Right cardiac atrium (tissue), 5 donors: ENCODE measurements around the gene RADIL. TPM values are rescaled to one million over a fixed set of nuclear protein-coding genes. Genes with fewer than 3 reads are reported as not detected.

ENCODE experiments used
- ATAC-seq, 2 donors: fragments of 200-7000 bp; cut with Tn5 transposase; one replicate each; pipeline versions ENCODE4 v1.8.0 to v1.9.1; 2020; ENCODE audit warnings: moderate library complexity in 2 of 2, mild to moderate bottlenecking in 1 of 2
- DNase-seq, 3 donors: peaks; one replicate each; pipeline ENCODE4 v3.0.0-alpha.2; 2020
- H3K27ac ChIP-seq: one replicate; pipeline ENCODE4 v1.5.1; 2013; ENCODE audit warnings: mild to moderate bottlenecking, low read length, control low read depth, moderate library complexity
- H3K27me3 ChIP-seq: one replicate; pipeline ENCODE4 v1.6.1; 2013; ENCODE audit not compliant: control insufficient read depth, insufficient read depth
- H3K4me1 ChIP-seq: one replicate; pipeline ENCODE4 v1.6.1; 2013; ENCODE audit warnings: low read length; ENCODE audit not compliant: control insufficient read depth, insufficient read depth
- H3K4me3 ChIP-seq: one replicate; pipeline ENCODE4 v1.5.1; 2013; ENCODE audit warnings: low read length, control low read depth
- H3K9me3 ChIP-seq: one replicate; pipeline ENCODE4 v1.6.1; 2013; ENCODE audit warnings: low read length; ENCODE audit not compliant: control insufficient read depth
- WGBS: extraction: QIAGEN DNeasy Blood & Tissue Kit; methylation state at CpG from one replicate; pipeline ENCODE4 v1.1.7; 2013; 5-methylcytosine and 5-hydroxymethylcytosine counted together
- intact Hi-C, 4 donors: fragments of 100-400 bp; cut with DNase I; formaldehyde crosslinking; loops; one replicate each; pipeline versions ENCODE4 v1.11.0 to v1.14.0; 2022 to 2023
- polyA plus RNA-seq: library from polyadenylated mRNA; stranded (reverse); fragments of 200-250 nt; gene quantifications from one replicate; pipeline ENCODE4 v1.2.3, GENCODE V29; 2013
- total RNA-seq, 4 donors: library from RNA; stranded (reverse); fragmentation: NEBNext Ultra II Directional; extraction: Animal tissue kit (Norgen Biotek cat#: 25700); gene quantifications; one replicate each; pipeline ENCODE4 v1.2.1, GENCODE V29; 2021
- donor health status: healthy with polysubstance abuse.
- donor health status: DM: no; HTN: yes; CAD: no.
- donor health status: DM: no; HTN: no; CAD: no.
- donor health status: DM: no; HTN: yes; CAD: no; lungs with severe emphysema.
- donor health status: DM: yes; HTN: yes; CAD: no.

RADIL gene
- total and polyA plus RNA-seq, 5 donors, result 4.7 to 12.0 (median 8.6) TPM

DNA sequence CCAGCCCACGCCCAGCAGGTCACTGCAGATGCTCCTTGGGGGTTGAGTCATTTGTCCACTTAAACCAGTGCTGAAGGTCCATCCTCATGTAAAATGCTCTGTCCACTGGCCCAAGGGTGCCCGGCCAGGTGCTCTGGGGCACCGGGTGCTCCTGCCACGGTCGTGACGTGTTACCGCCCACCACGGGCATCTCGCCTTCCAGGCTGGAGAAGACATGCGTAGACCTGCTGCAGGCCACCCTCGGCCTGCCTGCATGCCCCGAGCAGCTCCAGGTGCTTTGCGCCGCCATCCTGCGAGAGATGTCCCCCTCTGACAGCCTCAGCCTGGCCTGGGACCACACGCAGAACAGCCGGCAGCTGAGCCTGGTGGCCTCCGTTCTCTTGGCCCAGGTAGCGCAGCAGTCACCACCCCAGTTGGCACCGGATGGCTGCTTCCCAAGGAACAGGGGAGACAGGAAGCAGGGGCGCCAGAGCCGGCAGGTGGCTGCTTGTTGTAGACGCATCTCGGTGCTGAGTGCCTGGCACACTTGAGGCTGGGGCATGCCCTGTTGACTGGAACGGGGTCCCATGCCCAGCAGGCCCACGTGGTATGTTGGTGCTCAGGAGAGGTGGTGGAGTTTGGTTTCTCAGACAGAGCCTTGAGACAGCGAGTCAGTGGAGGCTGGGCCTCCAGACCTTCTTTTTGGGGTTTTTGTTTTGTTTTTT, 102.0 kb downstream of the RADIL start:
- Histone ChIP-seq H3K4me1 (peaks cover 2% of the 10 kb centered on the region), H3K27ac (no peak overlapping the region), H3K9me3 (no peaks in the 10 kb centered on the region), H3K4me3 (no peak overlapping the region), H3K27me3 (no peaks in the 10 kb centered on the region)
- intact Hi-C loops, result no loop called here
- peak in 2 of 3 donors; percentile 52 to 61 for DNase-seq
- ATAC-seq, result no peak
- WGBS, result 94% methylated on average over 27 of the region's 27 CpGs

DNA sequence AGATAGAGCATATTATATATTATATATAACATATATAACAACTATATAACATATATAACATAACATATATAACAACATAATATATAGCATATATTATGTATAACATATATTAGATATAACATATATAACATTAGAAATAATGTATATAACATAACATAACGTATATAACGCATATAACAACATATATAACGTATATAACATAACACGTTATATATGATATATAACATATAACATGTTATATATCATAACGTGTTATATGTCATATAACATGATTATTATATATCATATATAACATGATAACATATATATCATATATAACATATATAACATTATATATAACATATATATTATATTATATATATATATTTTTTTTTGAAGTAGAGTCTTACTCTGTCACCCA, 104.4 kb downstream of the RADIL start:
- H3K4me3 ChIP-seq, result no peak overlapping the region
- no peak for ATAC-seq
- WGBS, result 87% methylated on average over 5 of the region's 5 CpGs
- H3K9me3 ChIP-seq, result no peaks in the 10 kb centered on the region
- no peak for DNase-seq
- no peaks in the 10 kb centered on the region for H3K27me3 ChIP-seq
- H3K4me1 ChIP-seq, result peaks cover 4% of the 10 kb centered on the region
- no peak overlapping the region for H3K27ac ChIP-seq
- intact Hi-C loops, result no loop called here

DNA sequence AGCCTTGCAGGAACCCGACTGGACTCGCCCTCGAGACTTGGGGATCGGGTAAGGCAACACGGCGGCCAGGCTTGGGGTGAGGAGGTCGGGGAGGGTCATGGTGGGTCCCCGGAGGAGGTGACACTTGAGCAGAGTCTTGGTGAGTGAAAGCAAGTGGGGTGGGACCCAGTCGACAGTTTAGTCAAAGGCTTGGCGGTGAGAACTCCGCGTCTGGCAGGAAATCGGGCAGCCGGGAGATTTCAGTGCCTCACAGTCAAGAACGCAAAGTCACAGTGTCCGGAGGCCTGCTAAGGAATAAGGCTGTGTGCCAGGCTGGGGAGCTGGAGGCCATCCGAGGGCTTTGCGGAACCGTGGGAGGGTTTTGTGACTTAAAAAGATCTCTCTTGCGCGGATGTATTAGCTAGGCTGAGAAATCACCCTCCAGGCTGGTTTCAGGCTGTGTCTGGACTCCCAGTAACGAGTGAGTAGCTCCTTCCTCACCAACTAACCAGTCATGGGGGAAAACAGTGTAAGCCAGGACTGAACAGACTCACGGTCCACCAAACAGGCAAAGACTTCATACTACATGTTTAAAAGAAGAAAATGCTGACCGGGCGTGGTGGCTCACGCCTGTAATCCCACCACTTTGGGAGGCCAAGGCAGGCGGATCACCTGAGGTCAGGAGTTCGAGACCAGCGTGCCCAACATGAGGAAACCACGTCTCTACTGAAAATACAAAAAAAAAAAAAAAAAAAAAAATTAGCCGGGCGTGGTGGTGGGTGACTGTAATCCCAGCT, 107.5 kb downstream of the RADIL start:
- Histone ChIP-seq H3K27ac (peak overlapping the region; percentile 79), H3K9me3 (no peaks in the 10 kb centered on the region), H3K4me3 (peak overlapping the region; percentile 63), H3K4me1 (peaks cover 6% of the 10 kb centered on the region), H3K27me3 (no peaks in the 10 kb centered on the region)
- DNase-seq (peak in 1 of 3 donors; percentile 37), ATAC-seq (peak; percentile 30 to 48)
- intact Hi-C loops, result no loop called here
- 23% methylated on average over 32 of the region's 32 CpGs for WGBS

DNA sequence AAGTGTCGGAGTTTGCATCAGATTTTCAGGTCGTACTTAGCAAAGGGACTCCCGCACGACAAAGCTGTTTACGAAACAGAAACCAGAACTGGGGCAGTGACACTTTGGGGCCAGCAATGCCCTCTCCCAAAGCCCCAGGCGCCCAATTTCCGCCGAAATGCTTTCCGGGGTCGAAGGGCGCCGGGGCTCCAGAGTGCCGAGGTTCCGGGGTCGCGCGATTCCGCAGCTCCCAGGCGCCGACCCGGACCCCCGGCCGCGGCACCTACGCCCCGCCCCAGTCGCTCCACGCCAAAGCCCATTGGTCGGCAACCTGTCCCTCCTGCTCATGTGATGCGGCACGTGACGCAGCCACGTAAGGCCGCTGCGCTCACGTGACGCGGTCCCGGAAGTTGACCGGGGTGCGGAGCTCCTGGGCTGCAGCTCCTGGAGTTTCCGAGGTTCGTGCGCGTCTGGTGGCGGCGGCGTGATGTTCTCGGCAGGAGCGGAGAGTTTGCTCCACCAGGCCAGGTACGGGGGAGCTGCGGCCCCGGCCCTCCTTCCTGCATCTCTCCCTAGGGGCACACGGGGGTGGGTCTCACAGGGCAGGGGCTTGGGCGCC, 108.2 kb downstream of the RADIL start, which contains the start of gene AP5Z1:
Gene AP5Z1, plus strand, starts transcription at position 374 of the 598 bp plus-strand sequence. Its CDS starts 93 bp downstream, at position 467.
- Histone ChIP-seq H3K27me3 (no peaks in the 10 kb centered on the region), H3K4me3 (peak within 1 kb of the TSS; percentile 63), H3K27ac (peak within 1 kb of the TSS; percentile 86), H3K9me3 (no peaks in the 10 kb centered on the region), H3K4me1 (peaks cover 6% of the 10 kb centered on the region)
- DNase-seq (peak; percentile 98 to 99 (median 99)), ATAC-seq (peak; percentile 97 to 98)
- intact Hi-C loops, result no loop called here
- under 1% methylated on average over 55 of the region's 55 CpGs for WGBS

DNA sequence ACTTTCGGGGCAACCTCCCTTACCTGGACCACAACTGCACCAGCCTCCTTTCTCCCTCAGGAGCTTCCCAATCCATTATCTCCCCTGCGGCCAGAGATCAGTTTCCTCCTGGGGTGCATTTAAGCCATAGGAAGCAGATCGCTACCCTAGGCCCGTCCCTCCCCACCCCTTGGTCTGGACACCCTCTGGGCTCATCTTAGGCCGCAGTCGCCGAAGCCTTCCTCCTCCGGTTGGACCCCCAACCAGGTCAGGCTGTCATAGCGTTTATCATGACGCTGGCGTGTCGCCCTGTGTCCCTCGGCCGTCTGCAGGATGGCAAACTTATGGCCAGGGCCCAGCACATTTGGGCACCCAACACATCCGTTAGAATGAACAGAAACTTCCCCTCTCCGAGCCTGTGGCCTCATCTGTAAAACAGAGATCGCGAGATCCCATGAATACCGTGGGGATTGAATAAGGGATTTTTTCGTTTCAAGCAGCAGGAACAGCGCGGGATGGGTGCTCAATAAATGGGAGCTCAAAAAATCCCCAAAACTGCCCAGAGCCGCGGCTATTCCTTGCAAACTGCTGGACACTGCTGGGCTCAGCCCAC, 108.8 kb downstream of the RADIL start:
- WGBS, result 8% methylated on average over 24 of the region's 24 CpGs
- Histone ChIP-seq H3K9me3 (no peaks in the 10 kb centered on the region), H3K4me3 (peak overlapping the region; percentile 63), H3K27me3 (no peaks in the 10 kb centered on the region), H3K27ac (peak overlapping the region; percentile 86), H3K4me1 (peaks cover 6% of the 10 kb centered on the region)
- ATAC-seq (peak; percentile 32 to 40), DNase-seq (peak in 2 of 3 donors; percentile 74 to 78)
- intact Hi-C loops, result no loop called here

DNA sequence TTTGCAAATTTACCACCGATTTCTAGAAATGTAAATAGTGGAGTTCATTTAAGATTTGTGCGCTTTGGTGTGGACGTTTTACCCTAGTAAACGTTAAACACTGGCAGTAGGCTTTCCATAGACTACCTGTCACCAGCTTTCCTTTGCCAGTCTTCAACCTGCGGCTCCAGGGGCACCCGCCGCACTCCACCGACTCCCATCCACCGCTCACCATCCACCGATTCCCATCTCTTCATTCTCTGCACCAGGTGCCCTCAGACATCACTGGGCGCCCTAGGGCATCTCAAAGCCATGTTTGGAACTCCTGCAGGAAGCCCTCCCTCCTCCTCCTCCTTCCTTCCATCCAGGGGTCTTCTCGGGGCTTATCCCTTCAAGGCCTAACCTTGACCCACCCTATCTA, 109.5 kb downstream of the RADIL start:
- intact Hi-C loops, result no loop called here
- DNase-seq (peak in 2 of 3 donors; percentile 40 to 47), ATAC-seq (no peak)
- Histone ChIP-seq H3K9me3 (no peaks in the 10 kb centered on the region), H3K4me3 (no peak overlapping the region), H3K27me3 (no peaks in the 10 kb centered on the region), H3K27ac (no peak overlapping the region), H3K4me1 (peaks cover 6% of the 10 kb centered on the region)
- 85% methylated on average over 12 of the region's 12 CpGs for WGBS

DNA sequence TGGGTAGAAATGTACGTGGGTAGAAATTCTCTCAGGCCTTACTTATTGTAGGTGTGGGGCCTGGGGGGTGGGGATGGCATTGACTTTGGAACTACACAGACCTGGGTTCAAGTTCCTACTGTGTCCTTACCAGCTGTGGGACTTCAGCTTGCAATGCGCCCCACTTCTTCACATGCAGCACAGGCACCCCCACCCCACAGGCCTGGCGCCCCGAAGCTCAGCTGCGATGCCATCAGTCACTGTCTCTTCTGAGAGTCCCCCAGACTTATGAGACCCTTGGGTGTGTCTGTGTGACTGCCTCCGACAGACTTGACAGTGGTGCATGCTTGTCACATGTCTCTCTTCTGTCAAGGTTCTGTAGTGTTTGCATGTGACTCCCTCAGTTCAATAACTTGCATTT, 111.2 kb downstream of the RADIL start:
- H3K4me3 ChIP-seq, result no peak overlapping the region
- intact Hi-C loops, result no loop called here
- H3K27ac ChIP-seq, result no peak overlapping the region
- 95% methylated on average over 6 of the region's 6 CpGs for WGBS
- ATAC-seq, result no peak
- DNase-seq, result peak in 2 of 3 donors; percentile 30
- H3K9me3 ChIP-seq, result no peaks in the 10 kb centered on the region
- H3K27me3 ChIP-seq, result no peaks in the 10 kb centered on the region
- peaks cover 6% of the 10 kb centered on the region for H3K4me1 ChIP-seq

DNA sequence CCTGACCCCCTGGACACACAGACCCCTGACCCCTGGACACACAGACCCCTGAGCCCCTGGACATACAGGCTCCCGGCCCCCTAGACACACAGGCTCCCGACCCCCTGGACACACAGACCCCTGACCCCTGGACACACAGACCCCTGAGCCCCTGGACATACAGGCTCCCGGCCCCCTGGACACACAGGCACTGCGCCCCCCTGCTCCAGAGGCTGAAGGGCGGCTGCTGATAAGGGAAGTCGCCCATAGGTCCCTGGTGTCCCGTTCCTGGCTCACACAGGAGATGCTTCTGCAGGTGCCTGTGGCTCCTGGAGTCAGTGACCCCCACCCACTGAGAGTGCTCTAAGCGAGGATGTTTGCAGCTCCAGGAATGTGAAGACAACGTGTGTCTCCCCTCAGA, 111.8 kb downstream of the RADIL start:
- peak in 2 of 3 donors; percentile 38 to 60 for DNase-seq
- 88% methylated on average over 9 of the region's 9 CpGs for WGBS
- H3K4me3 ChIP-seq, result no peak overlapping the region
- no peak overlapping the region for H3K27ac ChIP-seq
- ATAC-seq, result no peak
- no peaks in the 10 kb centered on the region for H3K27me3 ChIP-seq
- intact Hi-C loops, result no loop called here
- H3K9me3 ChIP-seq, result no peaks in the 10 kb centered on the region
- peaks cover 5% of the 10 kb centered on the region for H3K4me1 ChIP-seq

DNA sequence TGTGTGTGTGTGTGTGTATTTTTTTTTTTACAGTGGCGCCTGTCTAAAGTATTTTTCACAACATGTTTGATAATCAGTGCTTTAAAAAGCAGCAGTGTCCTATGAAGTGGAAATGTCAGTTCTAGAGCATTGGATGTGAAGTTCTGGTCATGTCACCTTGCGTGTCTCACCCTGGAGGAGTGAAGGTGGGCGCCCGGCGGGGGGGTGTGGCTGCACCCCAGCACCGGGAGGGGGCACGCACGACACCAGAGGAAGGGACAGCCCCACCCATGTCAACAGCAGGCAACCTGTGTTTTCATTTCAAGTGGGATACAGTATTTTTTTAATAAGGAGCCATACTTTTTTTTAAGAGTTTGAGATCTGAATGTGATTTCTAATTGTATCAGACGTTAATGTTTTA, 112.6 kb downstream of the RADIL start:
- WGBS, result 65% methylated on average over 9 of the region's 9 CpGs
- ATAC-seq (no peak), DNase-seq (peak in 2 of 3 donors; percentile 34 to 62)
- H3K27me3 ChIP-seq, result no peaks in the 10 kb centered on the region
- intact Hi-C loops, result no loop called here
- no peaks in the 10 kb centered on the region for H3K9me3 ChIP-seq
- no peak overlapping the region for H3K4me3 ChIP-seq
- H3K4me1 ChIP-seq, result peaks cover 3% of the 10 kb centered on the region
- H3K27ac ChIP-seq, result no peak overlapping the region

DNA sequence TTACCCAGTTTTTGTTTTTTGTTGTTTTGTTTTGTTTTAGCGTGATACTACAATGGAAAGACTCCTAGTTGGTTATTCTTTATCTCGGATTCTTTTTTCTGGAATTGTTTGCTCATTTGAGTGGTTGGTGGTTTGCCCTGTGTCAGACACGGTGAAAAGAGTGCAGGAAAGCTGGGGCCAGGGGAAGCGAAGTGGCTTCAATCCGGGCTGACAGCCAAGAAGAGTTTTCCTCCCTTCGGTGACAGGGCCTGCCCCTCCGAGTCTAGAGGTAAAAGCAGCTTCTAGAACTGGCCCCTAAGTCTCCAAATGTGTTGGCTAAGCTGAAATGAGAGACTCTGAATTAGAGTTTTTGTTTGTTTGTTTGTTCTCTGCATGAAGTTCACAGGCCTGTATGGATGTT, 113.8 kb downstream of the RADIL start:
- WGBS, result 23% methylated on average over 7 of the region's 7 CpGs
- no peak overlapping the region for H3K27ac ChIP-seq
- intact Hi-C loops, result no loop called here
- DNase-seq, result peak in 1 of 3 donors; percentile 40
- peaks cover 3% of the 10 kb centered on the region for H3K4me1 ChIP-seq
- ATAC-seq, result no peak
- H3K27me3 ChIP-seq, result no peaks in the 10 kb centered on the region
- H3K4me3 ChIP-seq, result no peak overlapping the region
- no peaks in the 10 kb centered on the region for H3K9me3 ChIP-seq
